HepG2 (cell line): Measurements from ENCODE around the gene CBX2. TPM values are rescaled to one million over a fixed set of nuclear protein-coding genes. Genes with fewer than 3 reads are reported as not detected.

Experiments
- CREB1 ChIP-seq, 2 experiments: fragments of 450-650 bp in 1 of 2; IDR thresholded peaks; 2 replicates each; pipeline ENCODE4 v1.6.1; 2016 to 2017; ENCODE audit warnings: control low read depth in 1 of 2, mild to moderate bottlenecking in 1 of 2, missing compliant biosample characterization in 1 of 2, missing genetic modification characterization in 1 of 2
- CSRNP1 ChIP-seq: sonication (generic); formaldehyde crosslinking; IDR thresholded peaks from 2 replicates; pipeline ENCODE4 v1.8.1; 2023; ENCODE audit warnings: mild to moderate bottlenecking, missing genetic modification reagents
- FOXC1 ChIP-seq: sonication (generic); formaldehyde crosslinking; IDR thresholded peaks from 2 replicates; pipeline ENCODE4 v1.8.0; 2022; ENCODE audit warnings: mild to moderate bottlenecking, missing genetic modification reagents, borderline replicate concordance
- JUND ChIP-seq: sonication (generic); formaldehyde crosslinking; IDR thresholded peaks from 2 replicates; pipeline ENCODE4 v1.8.0; 2022; ENCODE audit warnings: mild to moderate bottlenecking, missing genetic modification reagents
- MAF1 ChIP-seq: sonication (generic); formaldehyde crosslinking; IDR thresholded peaks from 2 replicates; pipeline ENCODE4 v1.5.0; 2020; ENCODE audit warnings: missing genetic modification reagents, borderline replicate concordance
- MTF1 ChIP-seq: sonication (generic); formaldehyde crosslinking; IDR thresholded peaks from 2 replicates; pipeline ENCODE4 v1.5.0; 2020; ENCODE audit warnings: missing genetic modification reagents
- NR1H2 ChIP-seq: sonication (generic); formaldehyde crosslinking; IDR thresholded peaks from 2 replicates; pipeline ENCODE4 v1.8.1; 2022; ENCODE audit warnings: low read depth, missing genetic modification reagents, borderline replicate concordance
- SNAI1 ChIP-seq: sonication (generic); formaldehyde crosslinking; IDR thresholded peaks from 2 replicates; pipeline ENCODE4 v1.5.0; 2020; ENCODE audit warnings: mild to moderate bottlenecking, missing genetic modification reagents, borderline replicate concordance
- ZBTB2 ChIP-seq: sonication (generic); formaldehyde crosslinking; IDR thresholded peaks from 2 replicates; pipeline ENCODE4 v1.8.0; 2022; ENCODE audit warnings: low read depth, missing genetic modification reagents
- ZMYM4 ChIP-seq: sonication (generic); formaldehyde crosslinking; IDR thresholded peaks from 2 replicates; pipeline ENCODE4 v1.8.1; 2023; ENCODE audit warnings: mild to moderate bottlenecking, missing genetic modification reagents
- ZNF160 ChIP-seq: sonication (generic); formaldehyde crosslinking; IDR thresholded peaks from 2 replicates; pipeline ENCODE4 v1.8.0; 2022; ENCODE audit warnings: mild to moderate bottlenecking, inconsistent platforms, missing genetic modification reagents
- ZNF34 ChIP-seq: sonication (generic); formaldehyde crosslinking; IDR thresholded peaks from 2 replicates; pipeline ENCODE4 v1.4.0; 2020; ENCODE audit warnings: mild to moderate bottlenecking, missing genetic modification reagents, borderline replicate concordance
- ZNF343 ChIP-seq: sonication (generic); formaldehyde crosslinking; IDR thresholded peaks from 2 replicates; pipeline ENCODE4 v1.4.0; 2020; ENCODE audit warnings: mild to moderate bottlenecking, missing genetic modification reagents
- ZNF782 ChIP-seq: sonication (generic); formaldehyde crosslinking; IDR thresholded peaks from 2 replicates; pipeline ENCODE4 v1.4.0; 2020; ENCODE audit warnings: missing genetic modification reagents, mild to moderate bottlenecking, borderline replicate concordance
- polyA plus RNA-seq, 8 experiments: library from polyadenylated mRNA; depleted of rRNA in 3 of 8; stranded (reverse) in 7 of 8; unstranded in 1 of 8; fragments of >200 nt; fragmentation: Illumina TruSeq in 4 of 8; extraction: Trizol in 4 of 8; gene quantifications; 2 replicates each; pipeline versions ENCODE4 v1.2.1 to v1.2.3, GENCODE V29; 2011 to 2016; ENCODE audit warnings: low read depth in 4 of 8, missing spikeins in 1 of 8, mixed read lengths in 1 of 8; ENCODE audit not compliant: insufficient read depth in 1 of 8
- total RNA-seq, 5 experiments: library from RNA; depleted of rRNA; stranded (reverse); fragments of >200 nt; fragmentation: Illumina TruSeq; extraction: Trizol; gene quantifications; 2 replicates each; pipeline ENCODE4 v1.2.3, GENCODE V29; 2016; ENCODE audit warnings: low read depth in 1 of 5
- TF ChIP-seq, protein P1 (sequence below): sonication (generic); formaldehyde crosslinking; IDR thresholded peaks from 2 replicates; pipeline ENCODE4 v1.4.0; 2020; ENCODE audit warnings: missing genetic modification reagents, borderline replicate concordance
- TF ChIP-seq, protein P2 (sequence below): sonication (generic); formaldehyde crosslinking; IDR thresholded peaks from 2 replicates; pipeline ENCODE4 v1.4.0; 2020; ENCODE audit warnings: mild to moderate bottlenecking, low read depth, missing genetic modification reagents
- TF ChIP-seq, protein P3 (sequence below): sonication (generic); formaldehyde crosslinking; IDR thresholded peaks from 2 replicates; pipeline ENCODE4 v1.5.0; 2020; ENCODE audit warnings: missing genetic modification reagents, mild to moderate bottlenecking, borderline replicate concordance
- TF ChIP-seq, protein P4 (sequence below): sonication (generic); formaldehyde crosslinking; conservative IDR thresholded peaks from 2 replicates; pipeline ENCODE4 v1.4.0; 2020; ENCODE audit warnings: missing genetic modification reagents

Gene CBX2
- total and polyA plus RNA-seq, 2 of the 13 experiments (the other 11 are each of a cell fraction or from before 2014, with no cell fraction given) = 14.5 to 31.1 TPM

DNA sequence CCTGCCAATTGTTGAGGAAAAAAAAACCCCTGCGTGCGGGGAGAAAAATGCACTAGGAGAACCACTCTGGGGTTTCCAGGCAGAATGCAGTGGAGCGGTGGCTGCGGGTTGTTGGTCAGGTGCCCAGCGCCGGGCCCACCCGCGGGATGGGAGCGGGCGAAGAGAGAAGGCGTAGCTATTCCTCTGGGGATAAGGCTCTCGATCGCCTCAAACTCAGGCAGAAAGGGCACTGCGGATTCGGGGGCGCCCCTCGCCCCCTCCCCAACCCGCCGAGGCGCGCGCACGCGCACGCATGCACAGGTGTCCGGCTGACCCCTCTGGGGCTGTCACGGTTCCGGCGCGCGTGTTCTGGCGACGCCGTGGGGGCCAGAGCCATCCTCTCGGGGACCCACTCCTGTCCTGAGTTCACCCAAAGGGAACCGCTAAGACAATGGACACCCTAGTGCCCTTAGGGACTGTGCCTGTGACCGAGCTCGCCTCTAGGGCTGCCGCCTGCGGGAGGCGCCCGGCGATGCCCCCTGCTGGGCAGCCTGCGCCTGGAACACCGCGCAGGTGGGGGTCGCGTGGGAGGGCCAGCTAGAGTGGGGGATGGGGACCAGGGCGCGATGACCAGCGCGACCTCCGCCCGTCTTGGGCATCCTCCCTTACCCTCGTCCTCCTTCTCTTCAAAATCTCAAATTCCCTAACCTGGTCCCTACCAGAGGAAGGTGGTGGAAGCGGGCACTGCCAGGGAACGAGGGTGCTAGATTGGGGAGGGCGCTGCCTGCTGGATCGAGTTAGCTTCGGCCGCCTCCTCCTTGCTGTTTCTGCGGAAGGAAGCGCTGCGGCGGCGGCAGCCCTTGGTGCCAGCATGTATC is 33.3 kb downstream of the CBX2 start (continued):
- TF ChIP-seq, protein P1, sequence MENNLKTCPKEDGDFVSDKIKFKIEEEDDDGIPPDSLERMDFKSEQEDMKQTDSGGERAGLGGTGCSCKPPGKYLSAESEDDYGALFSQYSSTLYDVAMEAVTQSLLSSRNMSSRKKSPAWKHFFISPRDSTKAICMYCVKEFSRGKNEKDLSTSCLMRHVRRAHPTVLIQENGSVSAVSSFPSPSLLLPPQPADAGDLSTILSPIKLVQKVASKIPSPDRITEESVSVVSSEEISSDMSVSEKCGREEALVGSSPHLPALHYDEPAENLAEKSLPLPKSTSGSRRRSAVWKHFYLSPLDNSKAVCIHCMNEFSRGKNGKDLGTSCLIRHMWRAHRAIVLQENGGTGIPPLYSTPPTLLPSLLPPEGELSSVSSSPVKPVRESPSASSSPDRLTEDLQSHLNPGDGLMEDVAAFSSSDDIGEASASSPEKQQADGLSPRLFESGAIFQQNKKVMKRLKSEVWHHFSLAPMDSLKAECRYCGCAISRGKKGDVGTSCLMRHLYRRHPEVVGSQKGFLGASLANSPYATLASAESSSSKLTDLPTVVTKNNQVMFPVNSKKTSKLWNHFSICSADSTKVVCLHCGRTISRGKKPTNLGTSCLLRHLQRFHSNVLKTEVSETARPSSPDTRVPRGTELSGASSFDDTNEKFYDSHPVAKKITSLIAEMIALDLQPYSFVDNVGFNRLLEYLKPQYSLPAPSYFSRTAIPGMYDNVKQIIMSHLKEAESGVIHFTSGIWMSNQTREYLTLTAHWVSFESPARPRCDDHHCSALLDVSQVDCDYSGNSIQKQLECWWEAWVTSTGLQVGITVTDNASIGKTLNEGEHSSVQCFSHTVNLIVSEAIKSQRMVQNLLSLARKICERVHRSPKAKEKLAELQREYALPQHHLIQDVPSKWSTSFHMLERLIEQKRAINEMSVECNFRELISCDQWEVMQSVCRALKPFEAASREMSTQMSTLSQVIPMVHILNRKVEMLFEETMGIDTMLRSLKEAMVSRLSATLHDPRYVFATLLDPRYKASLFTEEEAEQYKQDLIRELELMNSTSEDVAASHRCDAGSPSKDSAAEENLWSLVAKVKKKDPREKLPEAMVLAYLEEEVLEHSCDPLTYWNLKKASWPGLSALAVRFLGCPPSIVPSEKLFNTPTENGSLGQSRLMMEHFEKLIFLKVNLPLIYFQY = peak; percentile 33; the same call in 1 of the 2 replicates
- TF ChIP-seq, protein P2, sequence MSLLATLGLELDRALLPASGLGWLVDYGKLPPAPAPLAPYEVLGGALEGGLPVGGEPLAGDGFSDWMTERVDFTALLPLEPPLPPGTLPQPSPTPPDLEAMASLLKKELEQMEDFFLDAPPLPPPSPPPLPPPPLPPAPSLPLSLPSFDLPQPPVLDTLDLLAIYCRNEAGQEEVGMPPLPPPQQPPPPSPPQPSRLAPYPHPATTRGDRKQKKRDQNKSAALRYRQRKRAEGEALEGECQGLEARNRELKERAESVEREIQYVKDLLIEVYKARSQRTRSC (CRISPR knock-in tag) = no peak
- peak; percentile 57; the same call in 1 of the 2 replicates for TF ChIP-seq MAF1 (CRISPR knock-in tag)
- TF ChIP-seq CSRNP1 (CRISPR knock-in tag) = no peak
- 0 out of 2 replicates have a peak, but pooled peaks have one; percentile 64 for TF ChIP-seq ZNF34 (CRISPR knock-in tag)
- TF ChIP-seq ZNF343 (CRISPR knock-in tag) = no peak
- TF ChIP-seq MTF1 (CRISPR knock-in tag) = no peak
- 0 out of 2 replicates have a peak, but pooled peaks have one; percentile 21 for TF ChIP-seq ZNF782 (CRISPR knock-in tag)
- no peak for TF ChIP-seq JUND (CRISPR knock-in tag)
- TF ChIP-seq, protein P3, sequence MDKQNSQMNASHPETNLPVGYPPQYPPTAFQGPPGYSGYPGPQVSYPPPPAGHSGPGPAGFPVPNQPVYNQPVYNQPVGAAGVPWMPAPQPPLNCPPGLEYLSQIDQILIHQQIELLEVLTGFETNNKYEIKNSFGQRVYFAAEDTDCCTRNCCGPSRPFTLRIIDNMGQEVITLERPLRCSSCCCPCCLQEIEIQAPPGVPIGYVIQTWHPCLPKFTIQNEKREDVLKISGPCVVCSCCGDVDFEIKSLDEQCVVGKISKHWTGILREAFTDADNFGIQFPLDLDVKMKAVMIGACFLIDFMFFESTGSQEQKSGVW (CRISPR knock-in tag) = no peak
- TF ChIP-seq SNAI1 (CRISPR knock-in tag) = no peak
- TF ChIP-seq ZBTB2 = no peak
- 0 out of 2 replicates have a peak, but pooled peaks have one; percentile 48 for TF ChIP-seq ZMYM4 (CRISPR knock-in tag)
- TF ChIP-seq FOXC1 (CRISPR knock-in tag) = peak; percentile 88
- TF ChIP-seq, protein P4, sequence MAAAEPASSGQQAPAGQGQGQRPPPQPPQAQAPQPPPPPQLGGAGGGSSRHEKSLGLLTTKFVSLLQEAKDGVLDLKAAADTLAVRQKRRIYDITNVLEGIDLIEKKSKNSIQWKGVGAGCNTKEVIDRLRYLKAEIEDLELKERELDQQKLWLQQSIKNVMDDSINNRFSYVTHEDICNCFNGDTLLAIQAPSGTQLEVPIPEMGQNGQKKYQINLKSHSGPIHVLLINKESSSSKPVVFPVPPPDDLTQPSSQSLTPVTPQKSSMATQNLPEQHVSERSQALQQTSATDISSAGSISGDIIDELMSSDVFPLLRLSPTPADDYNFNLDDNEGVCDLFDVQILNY (CRISPR knock-in tag) = no peak
- no peak for TF ChIP-seq CREB1 (IDR thresholded peaks at IDR 0.05)
- TF ChIP-seq CREB1 (CRISPR knock-in tag; IDR thresholded peaks at IDR 0.05) = no peak
- no peak for TF ChIP-seq NR1H2
- TF ChIP-seq ZNF160 (CRISPR knock-in tag) = no peak; the same call in 1 of the 2 replicates
